IPS DF 4.7 (cell line): Measurements from ENCODE around the gene MAGOH.
"Not testable (repeated sequence)": the region's sequence is repeated elsewhere in the genome, so short reads cannot be mapped to it uniquely, and the experiment has no call there.

Experiments
- DNase-seq: peaks from one replicate; pipeline ENCODE4 v3.0.0-alpha.2; 2013; ENCODE audit warnings: low spot score; ENCODE audit errors: extremely low read depth

The MAGOH gene

GRCh38 chr1:53238197-53239155 lies at the start of gene MAGOH:
Gene MAGOH (minus strand): TSS chr1:53238518. CDS start chr1:53238448, 70 bp downstream.
- DNase-seq = peak; percentile 87

GRCh38 chr1:53286955-53287354 lies 48.6 kb upstream of the MAGOH start:
- no peak for DNase-seq

GRCh38 chr1:53285969-53286760 lies 47.8 kb upstream of the MAGOH start:
- DNase-seq = no peak

GRCh38 chr1:53285546-53285945 lies 47.2 kb upstream of the MAGOH start:
- no peak for DNase-seq

- no peak for DNase-seq
Measured at GRCh38 chr1:53284224-53285020, 46.1 kb upstream of the MAGOH start.

GRCh38 chr1:53283156-53283555 lies 44.8 kb upstream of the MAGOH start:
- DNase-seq = not testable (repeated sequence)

- no peak for DNase-seq
Measured at GRCh38 chr1:53281133-53281532, 42.8 kb upstream of the MAGOH start.

GRCh38 chr1:53280496-53280895 lies 42.2 kb upstream of the MAGOH start:
- DNase-seq = no peak

GRCh38 chr1:53279296-53280200 lies 41.2 kb upstream of the MAGOH start:
- DNase-seq = no peak

- DNase-seq = no peak
Measured at GRCh38 chr1:53278298-53278725, 40.0 kb upstream of the MAGOH start.

- DNase-seq = no peak
Measured at GRCh38 chr1:53277326-53277725, 39.0 kb upstream of the MAGOH start.

GRCh38 chr1:53276902-53277281 lies 38.6 kb upstream of the MAGOH start:
- DNase-seq = no peak

GRCh38 chr1:53276153-53276901 lies 38.0 kb upstream of the MAGOH start:
- no peak for DNase-seq

GRCh38 chr1:53275566-53275965 lies 37.2 kb upstream of the MAGOH start:
- DNase-seq = no peak

- DNase-seq = no peak
Measured at GRCh38 chr1:53274541-53275185, 36.3 kb upstream of the MAGOH start.

- no peak for DNase-seq
Measured at GRCh38 chr1:53274026-53274425, 35.7 kb upstream of the MAGOH start.

GRCh38 chr1:53273526-53273925 lies 35.2 kb upstream of the MAGOH start:
- DNase-seq = no peak

- DNase-seq = no peak
Measured at GRCh38 chr1:53272349-53272748, 34.0 kb upstream of the MAGOH start.

- no peak for DNase-seq
Measured at GRCh38 chr1:53271446-53272090, 33.2 kb upstream of the MAGOH start.
